ENCODE results near the gene EIF4G1. TPM values are rescaled to one million over a fixed set of nuclear protein-coding genes. Genes with fewer than 3 reads are reported as not detected.

EIF4G1 gene
- total RNA-seq, 1 experiment from 2014 or later, result 532 TPM

- no peak overlapping the region for H3K27ac ChIP-seq (ENCODE audit: insufficient read length, low read depth, low read length)
- H4K8ac ChIP-seq (replicated peaks; ENCODE audit: insufficient read length, low read depth, low read length), result no peak overlapping the region
- peaks cover 13 to 23% of the 10 kb centered on the region in 2 experiments for H3K4me1 Mint-ChIP-seq
- no peak overlapping the region for H2AFZ ChIP-seq (ENCODE audit: low read length)
- H3K9me3 ChIP-seq (ENCODE audit: control insufficient read depth, low read depth, low read length), result no peaks in the 10 kb centered on the region
- H2AK5ac ChIP-seq (ENCODE audit: insufficient read length, low read length), result no peak overlapping the region
- no peak overlapping the region for H2BK5ac ChIP-seq (ENCODE audit: insufficient read length, low read length)
- no peak overlapping the region for H3K18ac ChIP-seq (ENCODE audit: insufficient read length, low read depth, low read length)
- no peak overlapping the region for H3K4me2 ChIP-seq (ENCODE audit: insufficient read depth, insufficient read length, low read length)
- H3T11ph ChIP-seq (ENCODE audit: low read length), result no peak overlapping the region
- H3K14ac ChIP-seq (ENCODE audit: insufficient read depth, low read length), result no peak overlapping the region
- H3K56ac ChIP-seq (ENCODE audit: insufficient read length, low read depth, low read length), result no peak overlapping the region
- no peak overlapping the region for H3K9ac ChIP-seq (ENCODE audit: extremely low read depth, insufficient read length, low read length)
- DNase-seq, result peak; percentile 25
- no peaks in the 10 kb centered on the region; the same call in none of the 2 replicates for H3K27me3 Mint-ChIP-seq (ENCODE audit: low read depth)
- TF ChIP-seq CTCF (conservative IDR thresholded peaks at IDR 0.05), result no peak
- no peak overlapping the region for H4K5ac ChIP-seq (ENCODE audit: insufficient read length, low read depth, low read length)
- H2BK120ac ChIP-seq (ENCODE audit: low read depth, low read length, poor library complexity, severe bottlenecking), result no peak overlapping the region
- no peaks in the 10 kb centered on the region for H4K20me1 ChIP-seq (ENCODE audit: control insufficient read depth, insufficient read depth, insufficient read length)
- no peaks in the 10 kb centered on the region; a peak in 1 of 5 replicates for H3K9me3 Mint-ChIP-seq
- no peak overlapping the region for H3K4ac ChIP-seq (ENCODE audit: low read depth, low read length)
- no peak overlapping the region for H2BK12ac ChIP-seq (ENCODE audit: insufficient read length, low read depth, low read length)
- H3K4me1 ChIP-seq (ENCODE audit: insufficient read depth, low read length), result no peaks in the 10 kb centered on the region; the same call in 1 of the 2 replicates
- H2BK20ac ChIP-seq (ENCODE audit: low read depth, low read length, poor library complexity, severe bottlenecking), result no peak overlapping the region
- no peak overlapping the region for H3K23ac ChIP-seq (ENCODE audit: insufficient read length, low read depth, low read length)
- no peaks in the 10 kb centered on the region for H3K23me2 ChIP-seq (ENCODE audit: insufficient read length, low read depth, low read length, poor library complexity, severe bottlenecking)
- H2BK15ac ChIP-seq (ENCODE audit: low read depth, low read length), result no peak overlapping the region
- no peaks in the 10 kb centered on the region for H3K27me3 ChIP-seq (ENCODE audit: insufficient read depth, low read length)
- no peak overlapping the region for H3K27ac Mint-ChIP-seq
- H3K4me3 Mint-ChIP-seq, result no peak overlapping the region
- H4K91ac ChIP-seq (ENCODE audit: insufficient read length, low read depth, low read length), result no peak overlapping the region
- no peaks in the 10 kb centered on the region; the same call in 1 of the 2 replicates for H3K79me2 ChIP-seq (ENCODE audit: insufficient read depth, low read length)
- peaks cover 22 to 61% (median 54%) of the 10 kb centered on the region in 3 experiments; a peak in 6 of 7 replicates for H3K36me3 Mint-ChIP-seq (ENCODE audit: insufficient read depth in 1 of 3, low read depth in 3 of 3)
- no peaks in the 10 kb centered on the region for H3K79me1 ChIP-seq (ENCODE audit: insufficient read depth, low read depth, low read length, poor library complexity, severe bottlenecking)
- WGBS (ENCODE audit: extremely low coverage, insufficient read length, low lambda C conversion rate), result no CpG with 5 or more reads among the region's 8 CpGs
Measured at GRCh38 chr3:184354754-184355153, 40.3 kb downstream of the EIF4G1 start.
